Skeletal muscle cell (primary cell): ENCODE results near the gene BRI3BP.
"Not testable (repeated sequence)": the region's sequence is repeated elsewhere in the genome, so short reads cannot be mapped to it uniquely, and the experiment has no call there.

Experiments
- DNase-seq: peaks from one replicate; pipeline ENCODE4 v3.0.0-alpha.2; 2010; ENCODE audit warnings: low read depth
- H3K4me3 ChIP-seq: 2 replicates; pipeline ENCODE4 v1.5.1; 2011; ENCODE audit warnings: low read depth, mild to moderate bottlenecking, control low read depth, low read length, moderate library complexity

The BRI3BP gene

DNA sequence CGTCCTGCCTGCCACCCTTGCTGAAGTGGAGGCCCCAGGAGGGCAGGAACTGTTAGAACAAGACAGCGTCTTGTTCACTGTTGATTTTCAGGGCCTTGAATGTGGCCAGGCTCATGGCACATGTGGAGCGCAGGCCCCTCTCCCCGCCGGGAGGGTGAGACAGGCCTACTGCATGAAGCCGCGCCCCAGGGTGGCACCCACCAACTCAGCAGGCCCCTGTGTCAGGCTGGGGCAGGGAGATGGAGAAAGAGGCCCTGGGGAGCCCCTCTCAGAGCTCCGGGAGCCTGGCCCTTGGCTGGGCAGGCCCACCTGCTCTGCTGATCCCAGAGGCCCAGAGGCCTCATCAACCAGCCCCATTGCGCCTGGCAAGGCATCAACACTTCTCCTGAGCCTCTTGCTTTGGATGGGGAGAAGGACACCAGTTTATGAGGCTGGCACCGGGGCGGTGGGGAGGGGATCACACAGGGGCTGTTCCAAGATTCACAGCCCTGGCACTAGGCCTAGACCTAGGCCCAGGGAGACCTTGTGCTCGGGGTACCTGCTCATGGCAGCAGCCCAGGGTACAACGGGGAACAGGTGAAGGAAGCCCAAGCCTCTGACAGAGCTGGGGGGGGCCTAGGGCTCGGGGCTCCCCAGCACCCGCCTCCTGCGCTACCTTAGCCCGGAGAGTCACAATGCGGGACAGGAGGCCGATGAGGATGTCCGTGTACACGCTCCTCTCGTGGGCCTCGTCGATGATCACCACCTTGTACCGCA lies 22.6 kb upstream of the BRI3BP start:
- DNase-seq: no peak
- no peak overlapping the region for H3K4me3 ChIP-seq

DNA sequence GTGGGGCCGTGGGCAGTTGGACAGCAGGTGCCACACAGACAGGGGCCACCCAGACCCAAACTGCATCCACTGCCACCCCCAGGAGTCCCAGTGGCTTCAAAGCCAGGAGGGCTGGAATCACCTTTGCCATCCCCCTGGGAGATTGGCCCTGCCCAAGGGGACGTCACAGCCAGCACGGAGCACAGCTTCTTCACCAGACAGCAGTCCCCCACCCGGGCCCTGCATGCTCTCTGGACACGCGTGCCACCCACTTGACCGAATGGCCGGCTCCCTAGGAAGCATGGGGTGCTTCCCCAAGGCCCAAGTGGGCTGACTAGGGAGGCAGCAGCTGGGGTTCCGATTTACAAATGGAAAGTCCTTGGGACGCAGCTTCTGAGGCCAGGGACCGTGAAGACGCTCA lies 21.8 kb upstream of the BRI3BP start:
- no peak for DNase-seq
- H3K4me3 ChIP-seq: no peak overlapping the region

DNA sequence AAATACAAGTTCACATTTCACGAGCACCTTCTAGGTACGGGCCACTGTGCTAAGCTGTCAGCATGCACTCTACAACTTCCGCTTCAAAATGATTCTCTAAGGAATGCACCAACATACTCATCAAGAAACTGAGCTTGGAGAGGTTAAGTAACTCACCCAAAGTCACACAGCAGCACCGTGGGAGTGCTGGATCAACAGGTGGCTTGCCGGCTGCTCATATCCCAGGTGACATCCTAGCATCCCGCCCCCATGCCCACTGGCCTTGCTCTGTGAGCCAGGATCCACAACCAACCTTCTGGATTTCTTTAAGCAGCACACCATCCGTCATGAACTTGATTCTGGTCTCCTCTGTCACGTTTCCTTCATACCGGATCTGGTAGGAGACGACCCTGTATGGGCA lies 21.2 kb upstream of the BRI3BP start:
- H3K4me3 ChIP-seq: no peak overlapping the region
- DNase-seq: no peak

DNA sequence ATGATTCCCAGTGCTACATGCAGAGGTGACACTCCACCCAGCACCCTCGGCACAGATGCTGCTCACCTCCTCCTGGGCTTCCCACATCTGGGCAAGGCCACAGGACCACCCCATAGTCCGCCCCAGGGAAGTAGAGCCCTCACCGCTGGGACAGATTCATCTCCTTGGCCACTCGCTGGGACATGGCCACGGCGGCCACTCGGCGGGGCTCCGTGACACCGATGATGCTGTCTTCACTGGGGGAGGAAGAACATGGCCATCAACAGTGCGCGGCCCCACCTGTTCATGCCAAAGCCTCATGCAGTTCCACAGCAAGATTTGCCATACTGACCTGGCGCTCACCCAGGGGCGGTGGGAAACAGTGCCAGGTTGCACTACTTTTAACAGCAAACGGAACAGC lies 18.2 kb upstream of the BRI3BP start:
- DNase-seq: no peak
- no peak overlapping the region for H3K4me3 ChIP-seq

DNA sequence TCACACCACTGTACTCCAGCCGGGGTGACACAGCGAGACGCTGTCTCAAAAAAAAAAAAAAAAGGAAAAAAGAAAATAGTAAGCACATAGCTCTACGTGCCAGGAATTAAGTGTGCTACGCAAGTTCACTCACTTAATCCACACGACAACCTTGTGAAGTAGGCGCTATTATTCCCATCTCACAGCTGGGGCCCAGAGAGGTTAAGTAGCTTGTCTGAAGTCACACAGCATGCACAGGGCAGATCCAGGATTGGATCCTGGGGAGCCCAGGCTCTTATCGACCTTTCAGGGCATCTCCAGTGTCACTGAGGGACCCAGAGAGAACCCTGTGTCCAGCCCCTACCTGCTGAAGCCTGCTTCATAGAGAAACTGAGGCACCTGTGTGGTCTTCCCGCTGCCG lies 16.4 kb upstream of the BRI3BP start:
- H3K4me3 ChIP-seq: no peak overlapping the region
- DNase-seq: no peak

DNA sequence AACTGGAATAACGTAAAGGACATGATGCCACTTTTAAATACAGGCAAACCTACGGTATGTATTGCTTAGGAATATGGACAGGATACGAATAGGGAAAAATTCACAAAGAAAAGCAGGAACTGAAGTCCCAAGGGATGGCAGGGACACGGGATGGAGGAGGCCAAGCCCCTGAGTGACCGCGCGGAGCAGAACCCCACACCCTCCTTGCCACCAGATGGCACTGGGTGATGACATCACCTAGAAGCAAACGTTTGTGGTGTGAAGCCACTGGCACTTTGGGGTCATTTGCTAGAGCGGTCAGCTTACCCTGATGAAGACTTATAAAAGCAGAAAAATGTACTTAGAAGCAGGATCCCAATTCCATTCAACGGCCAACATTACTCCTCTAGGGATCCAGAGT lies 13.9 kb upstream of the BRI3BP start:
- no peak for DNase-seq
- H3K4me3 ChIP-seq: no peak overlapping the region

DNA sequence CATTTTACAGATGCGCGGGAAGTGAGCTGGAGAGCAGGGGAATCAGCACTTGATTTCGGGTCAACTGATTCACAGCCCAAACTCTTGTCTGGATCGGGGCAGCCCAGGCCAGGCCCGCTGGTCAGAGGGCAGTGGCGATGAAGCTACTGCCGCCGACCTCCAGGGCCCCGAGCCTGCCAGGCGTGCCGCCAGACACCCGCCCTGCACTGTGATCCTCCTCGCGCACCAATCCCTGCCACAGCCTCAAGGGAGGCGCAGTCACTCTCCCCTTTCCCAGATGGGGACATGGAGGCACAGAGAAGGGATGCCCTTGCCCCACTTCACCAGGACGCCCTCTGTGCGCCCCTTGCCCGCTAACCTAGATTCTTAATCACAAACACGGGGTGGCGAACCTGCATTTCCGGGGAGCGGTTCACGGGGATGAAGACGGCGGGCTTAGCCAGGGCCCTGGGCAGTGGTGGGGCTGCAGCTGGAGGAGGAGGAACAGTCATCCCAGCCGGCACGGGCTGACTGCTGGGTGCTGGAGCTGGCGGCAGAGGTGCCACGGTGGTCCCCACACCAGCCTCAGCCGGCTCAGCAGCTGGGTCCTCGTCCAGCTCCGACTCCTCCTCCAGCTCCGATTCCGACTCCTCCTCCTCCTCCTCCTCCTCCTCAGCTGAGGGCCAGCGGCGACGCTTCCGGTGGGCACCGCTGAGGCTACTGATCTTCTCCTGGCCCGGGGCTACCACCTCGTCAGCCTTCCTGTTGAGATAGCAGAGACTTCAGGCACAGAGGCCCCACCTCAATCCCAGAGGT lies 13.2 kb upstream of the BRI3BP start:
- H3K4me3 ChIP-seq: no peak overlapping the region

DNA sequence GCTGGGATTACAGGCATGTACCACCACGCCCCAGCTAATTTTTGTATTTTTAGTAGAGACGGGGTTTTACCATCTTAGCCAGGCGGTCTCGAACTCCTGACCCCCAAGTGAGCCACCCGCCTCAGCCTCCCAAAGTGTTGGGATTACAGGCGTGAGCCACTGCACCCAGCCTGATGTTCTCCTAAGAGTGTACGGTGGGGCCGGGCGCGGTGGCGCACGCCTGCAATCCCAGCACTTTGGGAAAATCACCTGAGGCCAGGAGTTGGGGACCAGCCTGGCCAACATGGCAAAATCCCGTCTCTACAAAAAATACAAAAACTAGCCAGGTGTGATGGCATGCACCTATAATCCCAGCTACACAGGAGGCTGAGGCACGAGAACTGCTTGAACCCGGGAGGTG lies 6.6 kb upstream of the BRI3BP start:
- not testable (repeated sequence) for H3K4me3 ChIP-seq, DNase-seq

More for the DNA sequence above, 13.2 kb upstream of the BRI3BP start:
- no peak for DNase-seq

DNA sequence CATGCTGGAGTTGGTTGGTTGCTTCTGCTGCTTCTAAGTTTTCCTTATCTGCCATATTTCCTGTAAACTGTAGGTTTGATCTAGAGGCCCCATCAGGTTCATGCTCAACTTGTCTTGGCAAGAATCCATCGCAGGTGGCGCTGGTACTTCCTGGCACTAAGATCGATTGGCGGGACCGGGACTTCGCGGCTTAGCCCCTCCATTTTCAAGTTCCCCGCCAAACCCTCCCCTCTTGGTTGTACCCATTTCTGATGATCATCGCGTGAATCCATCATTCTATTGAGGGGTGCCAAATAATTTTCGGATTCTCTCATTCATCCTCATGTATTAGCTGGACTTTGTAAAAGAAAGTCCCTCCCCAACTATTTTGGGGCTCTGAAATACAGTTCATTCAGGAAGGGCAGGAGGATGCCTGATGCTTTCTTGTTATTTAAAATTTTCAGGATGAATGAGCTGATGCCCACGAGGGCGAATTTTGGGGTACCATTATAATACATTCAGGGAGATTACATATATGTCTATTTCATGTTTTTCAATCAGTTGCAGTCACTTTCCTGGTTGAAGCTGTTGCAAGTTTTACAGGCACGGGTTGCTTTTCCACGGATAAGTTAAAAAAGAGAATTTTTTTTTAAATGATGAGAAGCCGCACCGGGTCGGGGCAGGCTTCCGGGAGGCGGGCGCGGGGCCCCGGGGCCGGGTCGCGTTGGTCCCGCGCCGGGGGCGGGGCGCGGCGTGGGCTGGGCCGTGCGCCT lies 395 bp upstream of the BRI3BP start:
- DNase-seq: no peak
- H3K4me3 ChIP-seq: peak overlapping the region; percentile 61

DNA sequence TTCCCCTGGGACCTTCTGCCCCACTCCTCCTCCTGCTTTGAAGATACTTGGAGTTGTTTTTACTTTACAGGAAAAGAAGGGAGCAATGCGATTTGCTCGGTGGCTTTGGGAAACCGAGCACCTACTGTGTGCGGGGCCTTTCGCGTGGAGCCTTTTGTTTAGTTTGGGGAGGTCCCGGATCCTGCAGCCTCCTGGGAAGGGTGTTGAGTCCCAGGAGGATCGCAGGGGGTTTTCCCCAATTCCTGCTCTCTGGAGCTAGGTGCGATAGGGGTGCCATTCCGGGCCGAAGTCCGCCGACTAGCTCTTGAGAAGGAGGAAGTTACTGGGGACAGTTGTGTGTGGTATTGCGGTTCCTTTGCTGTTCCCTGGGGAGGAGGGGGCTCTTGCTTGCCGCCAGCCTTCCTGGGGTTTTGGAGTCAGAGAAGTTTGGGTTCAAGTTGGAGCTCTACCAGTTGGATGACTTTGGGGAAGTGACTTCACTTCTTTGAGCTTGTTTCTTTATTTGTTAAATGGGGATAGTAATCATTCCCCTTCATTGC lies 1.1 kb downstream of the BRI3BP start:
- DNase-seq: no peak
- peak overlapping the region; percentile 61 for H3K4me3 ChIP-seq

DNA sequence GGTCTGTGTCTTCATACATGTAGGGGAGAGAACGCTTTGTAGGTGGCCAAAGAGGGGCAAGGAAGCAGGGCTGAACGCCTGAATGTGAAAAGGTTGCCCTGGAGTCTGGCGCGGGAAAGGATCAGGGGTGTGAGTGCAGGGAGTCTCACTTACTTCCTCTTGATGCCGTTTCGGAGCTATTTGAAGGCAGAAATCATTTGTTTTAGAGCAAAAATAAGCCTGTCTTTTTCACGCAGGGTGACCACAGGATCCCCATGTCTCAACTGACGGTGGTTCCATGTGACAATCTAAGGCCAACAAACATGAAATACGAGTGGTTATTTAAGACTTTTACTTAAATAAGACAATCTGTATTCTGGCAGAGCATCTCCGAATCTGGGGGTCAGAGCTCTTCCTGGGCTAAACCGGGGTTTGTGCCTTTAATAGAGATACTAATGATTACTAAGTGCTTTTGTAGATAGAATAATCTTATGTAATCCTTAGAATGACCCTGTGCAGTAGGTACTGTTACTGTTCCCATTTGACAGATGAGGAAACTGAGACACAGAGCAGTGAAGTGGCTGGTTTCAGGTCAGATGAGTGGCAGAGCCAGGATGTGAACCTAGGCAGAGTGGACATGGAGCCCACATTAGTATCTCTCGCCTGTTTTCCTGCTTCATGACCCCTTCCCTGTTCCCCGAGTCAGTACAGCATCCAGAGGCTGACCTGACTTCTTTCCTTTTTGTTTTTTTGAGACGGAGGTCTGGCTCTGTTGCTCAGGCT lies 1.9 kb downstream of the BRI3BP start:
- H3K4me3 ChIP-seq: no peak overlapping the region

DNA sequence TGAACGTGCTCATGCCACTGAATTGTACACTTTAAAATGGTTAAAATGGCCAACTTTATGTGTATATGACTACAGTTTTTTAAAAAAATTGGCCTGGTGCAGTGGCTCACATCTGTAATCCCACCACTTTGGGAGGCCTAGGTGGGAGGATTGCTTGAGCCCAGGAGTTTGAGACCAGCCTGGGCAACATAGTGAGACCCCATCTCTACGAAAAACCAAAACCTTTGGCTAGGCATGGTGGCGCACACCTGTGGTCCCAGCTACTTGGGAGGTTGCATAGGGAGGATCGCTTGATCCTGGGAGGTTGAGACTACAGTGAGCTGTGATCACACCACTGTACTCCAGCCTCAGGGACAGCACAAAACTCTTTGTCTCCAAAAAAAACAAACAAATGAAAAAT lies 5.3 kb downstream of the BRI3BP start:
- H3K4me3 ChIP-seq: no peak overlapping the region
- DNase-seq: no peak

More for the DNA sequence above, 1.9 kb downstream of the BRI3BP start:
- DNase-seq: no peak

DNA sequence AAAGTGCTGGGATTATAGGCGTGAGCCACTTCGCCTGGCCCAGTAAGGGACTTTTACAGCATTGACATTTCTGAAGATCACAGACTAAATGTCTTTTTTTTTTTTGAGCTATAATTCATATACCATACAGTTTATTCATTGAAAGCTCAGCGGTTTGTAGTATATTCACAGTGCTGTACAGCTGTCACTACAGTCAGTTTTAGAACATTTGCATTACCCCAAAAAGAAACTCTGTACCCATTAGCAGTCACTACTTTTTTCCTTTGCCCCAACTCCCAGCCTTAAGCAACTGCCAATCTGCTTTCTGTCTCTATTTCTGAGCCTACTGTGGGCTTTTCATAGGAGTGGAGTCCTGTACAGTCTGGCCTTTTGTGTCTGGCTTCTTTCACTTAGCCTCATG lies 8.2 kb downstream of the BRI3BP start:
- H3K4me3 ChIP-seq: no peak overlapping the region
- no peak for DNase-seq

DNA sequence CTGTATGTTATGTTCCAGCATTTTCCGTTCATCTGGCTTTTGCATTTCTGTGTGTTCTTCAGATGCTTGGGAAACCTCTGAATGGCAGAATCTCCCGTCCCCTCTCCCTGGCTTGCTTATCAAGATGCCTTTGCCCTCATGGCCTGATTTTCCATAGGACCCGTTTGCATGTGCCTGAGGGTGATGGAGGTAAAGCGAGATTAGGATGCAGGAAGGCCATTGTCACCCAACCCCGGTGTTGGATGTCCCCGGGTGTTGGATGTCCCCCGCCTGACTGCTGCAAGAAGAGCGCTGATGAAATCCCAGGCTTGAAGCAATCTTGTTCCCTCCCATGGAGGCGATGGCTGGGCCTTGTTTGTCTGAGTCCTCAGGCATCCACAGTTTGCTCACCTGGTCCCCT lies 9.6 kb downstream of the BRI3BP start:
- DNase-seq: no peak
- no peak overlapping the region for H3K4me3 ChIP-seq

DNA sequence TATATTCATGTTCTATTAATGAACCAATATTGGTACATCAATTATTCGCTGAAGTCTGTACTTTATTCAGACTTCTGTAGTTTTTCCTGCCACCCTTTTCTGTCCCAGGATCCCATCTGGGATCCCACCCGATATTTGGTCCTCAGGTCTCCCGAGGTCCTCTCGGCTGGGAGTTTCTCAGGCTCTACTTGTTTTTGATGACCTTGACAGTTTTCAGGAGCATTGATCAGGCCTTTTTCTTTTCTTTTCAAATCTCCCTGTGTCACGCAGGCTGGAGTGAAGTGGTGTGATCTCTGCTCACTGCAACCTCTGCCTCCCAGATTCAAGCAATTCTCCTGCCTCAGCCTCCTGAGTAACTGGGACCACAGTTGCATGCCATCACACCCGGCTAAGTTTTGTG lies 11.2 kb downstream of the BRI3BP start:
- H3K4me3 ChIP-seq: no peak overlapping the region
- DNase-seq: no peak

DNA sequence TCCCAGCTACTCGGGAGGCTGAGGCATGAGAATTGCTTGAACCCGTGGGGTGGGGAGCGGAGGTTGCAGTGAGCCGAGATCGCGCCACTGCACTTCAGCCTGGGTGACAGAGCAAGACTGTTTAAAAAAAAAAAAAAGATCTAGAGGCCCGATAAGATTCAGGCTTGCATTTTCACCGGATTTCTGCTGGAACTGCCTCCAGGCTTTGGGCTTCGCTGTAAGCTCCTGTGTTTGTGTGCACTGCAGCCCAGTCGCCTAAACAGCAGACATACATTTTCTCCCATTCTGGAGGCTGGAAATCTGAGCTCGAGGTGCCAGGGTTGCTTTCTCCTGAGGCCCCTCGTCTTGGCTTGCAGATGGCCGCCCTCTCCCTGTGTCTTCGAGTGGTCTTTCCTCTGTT lies 12.2 kb downstream of the BRI3BP start:
- no peak overlapping the region for H3K4me3 ChIP-seq
- DNase-seq: no peak

DNA sequence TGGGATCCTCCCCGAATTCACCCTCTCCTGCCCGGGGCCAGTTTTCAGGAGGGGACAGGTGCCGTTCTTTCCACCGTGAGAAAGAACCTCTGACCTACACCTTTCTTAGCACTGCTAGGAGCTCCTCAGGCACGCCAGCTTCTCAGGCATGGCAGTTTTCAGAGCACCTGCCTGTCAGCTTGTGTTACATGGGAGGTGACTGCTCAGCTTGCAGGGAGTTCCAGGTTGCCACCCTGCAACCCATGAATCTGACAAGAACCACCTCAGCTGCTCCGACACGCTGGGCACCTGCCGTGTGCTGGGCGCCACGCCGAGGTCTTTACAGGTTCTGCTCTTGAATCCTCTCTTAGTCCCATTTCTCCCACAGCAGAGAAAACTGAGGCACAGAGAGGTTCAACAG lies 12.9 kb downstream of the BRI3BP start:
- no peak for DNase-seq
- no peak overlapping the region for H3K4me3 ChIP-seq

DNA sequence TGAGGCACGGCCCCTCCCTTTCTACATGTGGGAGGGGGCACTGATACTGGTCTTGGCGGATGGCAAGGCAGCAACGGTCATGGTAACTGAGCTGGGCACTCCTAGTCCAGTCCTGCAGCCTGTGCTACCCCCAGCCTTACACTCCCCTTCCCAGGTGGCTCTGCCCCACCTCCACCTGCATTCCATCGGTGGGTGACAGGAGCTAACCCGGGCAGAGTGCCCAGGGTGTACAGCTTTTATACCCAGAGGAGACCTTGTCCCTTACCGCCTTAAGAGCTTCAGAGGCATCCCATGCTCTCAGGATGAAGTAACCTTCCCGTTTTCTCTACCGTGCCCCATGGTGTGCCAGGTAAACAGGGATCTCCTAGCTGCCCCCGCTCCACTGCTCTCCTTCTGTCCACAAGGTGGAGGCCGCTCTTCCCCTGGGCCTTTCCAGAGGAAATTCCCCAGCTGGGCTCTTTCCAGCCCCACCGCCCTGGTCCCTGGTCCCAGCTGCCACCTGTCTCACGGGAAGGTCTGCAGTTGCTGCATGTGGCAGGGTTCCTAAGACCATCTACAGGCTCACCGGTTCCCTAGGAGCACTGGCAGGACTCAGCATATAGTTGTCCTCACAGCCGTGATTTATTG lies 20.5 kb downstream of the BRI3BP start:
- DNase-seq: no peak
- no peak overlapping the region for H3K4me3 ChIP-seq

DNA sequence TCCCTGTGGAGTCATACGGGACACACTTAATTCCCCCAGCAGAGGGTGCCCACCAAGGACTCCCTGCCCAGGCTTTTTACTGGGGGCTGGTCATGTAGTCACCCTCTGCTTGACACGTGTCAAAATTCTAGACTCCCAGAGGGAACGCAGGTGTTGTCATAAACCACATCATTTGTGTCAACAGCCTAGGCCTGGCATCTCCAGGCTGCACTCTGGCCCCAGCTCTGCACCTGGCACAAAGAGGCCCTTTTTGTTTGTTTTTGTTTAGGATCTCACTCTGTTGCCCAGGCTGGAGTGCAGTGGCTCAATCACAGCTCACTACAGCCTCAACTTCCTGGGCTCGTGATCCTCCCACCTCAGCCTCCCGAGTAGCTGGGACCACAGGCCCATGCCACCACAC lies 21.1 kb downstream of the BRI3BP start:
- no peak overlapping the region for H3K4me3 ChIP-seq
- DNase-seq: no peak
